ENCODE results near the gene RBMXL3. TPM values are rescaled to one million over a fixed set of nuclear protein-coding genes. Genes with fewer than 3 reads are reported as not detected.

Gene RBMXL3
- total and polyA plus RNA-seq, 4 donors = not detected

DNA sequence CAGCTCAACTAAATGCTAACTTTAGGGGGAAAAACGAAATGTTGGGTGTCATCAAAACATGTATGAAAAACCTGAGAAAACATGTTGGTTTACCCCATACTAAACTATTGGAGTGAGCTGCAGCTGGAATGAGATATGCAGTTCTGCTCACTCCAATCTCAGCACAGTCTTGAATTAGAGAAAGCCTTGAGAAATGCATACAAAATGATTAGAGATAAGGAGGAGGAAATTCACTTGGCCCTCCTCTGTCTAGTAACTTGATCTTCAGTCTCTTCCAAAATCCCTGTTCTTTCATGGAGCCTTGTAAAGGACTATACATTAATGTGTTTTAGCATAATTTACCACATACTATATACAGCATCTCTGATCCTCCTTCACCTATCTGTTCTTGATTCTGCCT lies 47.8 kb downstream of the RBMXL3 start:
- H3K4me1 ChIP-seq (ENCODE audit: control insufficient read depth in 4 of 4, insufficient read depth in 4 of 4, low read length in 3 of 4) = no peaks in the 10 kb centered on the region
- H3K4me3 ChIP-seq (ENCODE audit: low read depth in 1 of 3, low read length in 3 of 3) = no peak overlapping the region
- DNase-seq (ENCODE audit: low spot score) = no peak
- H3K9me3 ChIP-seq (ENCODE audit: control insufficient read depth in 4 of 4, low read length in 3 of 4) = no peaks in the 10 kb centered on the region
- no peaks in the 10 kb centered on the region for H3K36me3 ChIP-seq (ENCODE audit: control insufficient read depth in 4 of 4, insufficient read depth in 3 of 4, low read depth in 1 of 4, low read length in 3 of 4)
- WGBS = 36% methylated on average over 1 of the region's 1 CpG
- H3K9ac ChIP-seq (ENCODE audit: low read depth in 1 of 2, low read length in 2 of 2) = no peak overlapping the region
- no peaks in the 10 kb centered on the region for H3K27me3 ChIP-seq (ENCODE audit: control insufficient read depth in 4 of 4, insufficient read depth in 4 of 4, low read length in 3 of 4)
- TF ChIP-seq HNF4A (conservative IDR thresholded peaks at IDR 0.05) (no peak), JUND (IDR thresholded peaks at IDR 0.05) (no peak), YY1 (IDR thresholded peaks at IDR 0.05) (no peak), NR2F2 (IDR thresholded peaks at IDR 0.05) (no peak), EGR1 (IDR thresholded peaks at IDR 0.05; ENCODE audit: low read depth in 2 of 2) (no peak), RXRA (IDR thresholded peaks at IDR 0.05) (no peak), TAF1 (conservative IDR thresholded peaks at IDR 0.05) (no peak), GABPA (IDR thresholded peaks at IDR 0.05 in 1 of 2, conservative IDR thresholded peaks at IDR 0.05 in 1 of 2) (no peak), FOXA1 (IDR thresholded peaks at IDR 0.05) (no peak), RAD21 (IDR thresholded peaks at IDR 0.05) (no peak), HNF4G (IDR thresholded peaks at IDR 0.05) (no peak), SP1 (IDR thresholded peaks at IDR 0.05) (no peak), FOXA2 (IDR thresholded peaks at IDR 0.05) (no peak)
- TF ChIP-seq, protein P1, sequence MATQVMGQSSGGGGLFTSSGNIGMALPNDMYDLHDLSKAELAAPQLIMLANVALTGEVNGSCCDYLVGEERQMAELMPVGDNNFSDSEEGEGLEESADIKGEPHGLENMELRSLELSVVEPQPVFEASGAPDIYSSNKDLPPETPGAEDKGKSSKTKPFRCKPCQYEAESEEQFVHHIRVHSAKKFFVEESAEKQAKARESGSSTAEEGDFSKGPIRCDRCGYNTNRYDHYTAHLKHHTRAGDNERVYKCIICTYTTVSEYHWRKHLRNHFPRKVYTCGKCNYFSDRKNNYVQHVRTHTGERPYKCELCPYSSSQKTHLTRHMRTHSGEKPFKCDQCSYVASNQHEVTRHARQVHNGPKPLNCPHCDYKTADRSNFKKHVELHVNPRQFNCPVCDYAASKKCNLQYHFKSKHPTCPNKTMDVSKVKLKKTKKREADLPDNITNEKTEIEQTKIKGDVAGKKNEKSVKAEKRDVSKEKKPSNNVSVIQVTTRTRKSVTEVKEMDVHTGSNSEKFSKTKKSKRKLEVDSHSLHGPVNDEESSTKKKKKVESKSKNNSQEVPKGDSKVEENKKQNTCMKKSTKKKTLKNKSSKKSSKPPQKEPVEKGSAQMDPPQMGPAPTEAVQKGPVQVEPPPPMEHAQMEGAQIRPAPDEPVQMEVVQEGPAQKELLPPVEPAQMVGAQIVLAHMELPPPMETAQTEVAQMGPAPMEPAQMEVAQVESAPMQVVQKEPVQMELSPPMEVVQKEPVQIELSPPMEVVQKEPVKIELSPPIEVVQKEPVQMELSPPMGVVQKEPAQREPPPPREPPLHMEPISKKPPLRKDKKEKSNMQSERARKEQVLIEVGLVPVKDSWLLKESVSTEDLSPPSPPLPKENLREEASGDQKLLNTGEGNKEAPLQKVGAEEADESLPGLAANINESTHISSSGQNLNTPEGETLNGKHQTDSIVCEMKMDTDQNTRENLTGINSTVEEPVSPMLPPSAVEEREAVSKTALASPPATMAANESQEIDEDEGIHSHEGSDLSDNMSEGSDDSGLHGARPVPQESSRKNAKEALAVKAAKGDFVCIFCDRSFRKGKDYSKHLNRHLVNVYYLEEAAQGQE (IDR thresholded peaks at IDR 0.05) = no peak
- TF ChIP-seq, protein P2, sequence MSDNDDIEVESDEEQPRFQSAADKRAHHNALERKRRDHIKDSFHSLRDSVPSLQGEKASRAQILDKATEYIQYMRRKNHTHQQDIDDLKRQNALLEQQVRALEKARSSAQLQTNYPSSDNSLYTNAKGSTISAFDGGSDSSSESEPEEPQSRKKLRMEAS (IDR thresholded peaks at IDR 0.05) = no peak
- TF ChIP-seq, protein P3, sequence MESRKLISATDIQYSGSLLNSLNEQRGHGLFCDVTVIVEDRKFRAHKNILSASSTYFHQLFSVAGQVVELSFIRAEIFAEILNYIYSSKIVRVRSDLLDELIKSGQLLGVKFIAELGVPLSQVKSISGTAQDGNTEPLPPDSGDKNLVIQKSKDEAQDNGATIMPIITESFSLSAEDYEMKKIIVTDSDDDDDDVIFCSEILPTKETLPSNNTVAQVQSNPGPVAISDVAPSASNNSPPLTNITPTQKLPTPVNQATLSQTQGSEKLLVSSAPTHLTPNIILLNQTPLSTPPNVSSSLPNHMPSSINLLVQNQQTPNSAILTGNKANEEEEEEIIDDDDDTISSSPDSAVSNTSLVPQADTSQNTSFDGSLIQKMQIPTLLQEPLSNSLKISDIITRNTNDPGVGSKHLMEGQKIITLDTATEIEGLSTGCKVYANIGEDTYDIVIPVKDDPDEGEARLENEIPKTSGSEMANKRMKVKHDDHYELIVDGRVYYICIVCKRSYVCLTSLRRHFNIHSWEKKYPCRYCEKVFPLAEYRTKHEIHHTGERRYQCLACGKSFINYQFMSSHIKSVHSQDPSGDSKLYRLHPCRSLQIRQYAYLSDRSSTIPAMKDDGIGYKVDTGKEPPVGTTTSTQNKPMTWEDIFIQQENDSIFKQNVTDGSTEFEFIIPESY (IDR thresholded peaks at IDR 0.05) = no peak
- TF ChIP-seq, protein P4, sequence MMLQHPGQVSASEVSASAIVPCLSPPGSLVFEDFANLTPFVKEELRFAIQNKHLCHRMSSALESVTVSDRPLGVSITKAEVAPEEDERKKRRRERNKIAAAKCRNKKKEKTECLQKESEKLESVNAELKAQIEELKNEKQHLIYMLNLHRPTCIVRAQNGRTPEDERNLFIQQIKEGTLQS (IDR thresholded peaks at IDR 0.05) = no peak
- TF ChIP-seq, protein P5, sequence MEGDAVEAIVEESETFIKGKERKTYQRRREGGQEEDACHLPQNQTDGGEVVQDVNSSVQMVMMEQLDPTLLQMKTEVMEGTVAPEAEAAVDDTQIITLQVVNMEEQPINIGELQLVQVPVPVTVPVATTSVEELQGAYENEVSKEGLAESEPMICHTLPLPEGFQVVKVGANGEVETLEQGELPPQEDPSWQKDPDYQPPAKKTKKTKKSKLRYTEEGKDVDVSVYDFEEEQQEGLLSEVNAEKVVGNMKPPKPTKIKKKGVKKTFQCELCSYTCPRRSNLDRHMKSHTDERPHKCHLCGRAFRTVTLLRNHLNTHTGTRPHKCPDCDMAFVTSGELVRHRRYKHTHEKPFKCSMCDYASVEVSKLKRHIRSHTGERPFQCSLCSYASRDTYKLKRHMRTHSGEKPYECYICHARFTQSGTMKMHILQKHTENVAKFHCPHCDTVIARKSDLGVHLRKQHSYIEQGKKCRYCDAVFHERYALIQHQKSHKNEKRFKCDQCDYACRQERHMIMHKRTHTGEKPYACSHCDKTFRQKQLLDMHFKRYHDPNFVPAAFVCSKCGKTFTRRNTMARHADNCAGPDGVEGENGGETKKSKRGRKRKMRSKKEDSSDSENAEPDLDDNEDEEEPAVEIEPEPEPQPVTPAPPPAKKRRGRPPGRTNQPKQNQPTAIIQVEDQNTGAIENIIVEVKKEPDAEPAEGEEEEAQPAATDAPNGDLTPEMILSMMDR (IDR thresholded peaks at IDR 0.05; ENCODE audit: low read depth, low read length, missing input control) = no peak
- H3K27ac ChIP-seq (ENCODE audit: low read depth in 1 of 2, low read length in 2 of 2) = no peak overlapping the region

Other genes with a start within 250 kb of the RBMXL3 start
- 1 to 10 TPM; 3.4 to 5.4 TPM for gene IL13RA2, start 171.8 kb upstream of the RBMXL3 start, total RNA-seq
- 1 to 10 TPM; 1.9 to 2.2 TPM for gene IL13RA2, start 171.8 kb upstream of the RBMXL3 start, polyA plus RNA-seq
- under 1 TPM; 0.42 TPM for gene LRCH2, start 44.7 kb downstream of the RBMXL3 start, total RNA-seq
- gene LRCH2, start 44.7 kb downstream of the RBMXL3 start, polyA plus RNA-seq = under 1 TPM; 0.06 to 0.07 TPM
- gene LUZP4, start 100.3 kb downstream of the RBMXL3 start, total RNA-seq = not detected
- not detected for gene LUZP4, start 100.3 kb downstream of the RBMXL3 start, polyA plus RNA-seq

Measured in liver (tissue), 9 donors.